GM19043 (cell line): ENCODE measurements around the gene TMEM72.

ENCODE experiments used
- ATAC-seq: cut with Tn5 transposase; IDR thresholded peaks from one replicate; pipeline ENCODE4 v1.9.1; 2021; ENCODE audit warnings: low read depth; ENCODE audit not compliant: unreplicated experiment

The TMEM72 gene

GRCh38 chr10:44888886-44889285, 22.3 kb upstream of the TMEM72 start:
- ATAC-seq, result no peak

DNA sequence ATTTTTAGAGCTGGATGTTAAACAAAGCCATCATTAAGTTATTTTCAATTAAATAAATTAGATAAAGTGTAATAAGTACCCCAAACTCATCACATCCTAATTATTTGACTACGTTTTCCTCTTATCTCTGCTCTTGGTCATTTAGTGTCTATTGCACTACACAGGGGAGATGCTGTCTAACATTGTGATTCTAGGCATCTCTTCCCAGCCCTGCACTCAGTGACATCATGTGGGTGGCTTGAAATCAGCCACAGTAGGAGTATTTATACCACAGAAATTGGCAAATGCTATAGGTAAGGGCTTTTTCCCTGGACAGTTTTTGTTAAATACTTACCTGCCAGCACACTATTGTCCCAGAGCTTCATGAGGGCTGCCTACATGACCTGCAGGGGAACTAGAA, 21.3 kb upstream of the TMEM72 start:
- ATAC-seq, result no peak

- no peak for ATAC-seq
Observed at GRCh38 chr10:44890696-44891563, 20.2 kb upstream of the TMEM72 start.

- ATAC-seq, result no peak
Observed at GRCh38 chr10:44891721-44892120, 19.4 kb upstream of the TMEM72 start.

GRCh38 chr10:44893604-44894468, 17.3 kb upstream of the TMEM72 start:
- no peak for ATAC-seq

GRCh38 chr10:44894691-44895090, 16.4 kb upstream of the TMEM72 start:
- no peak for ATAC-seq

- no peak for ATAC-seq
Observed at GRCh38 chr10:44895280-44895679, 15.9 kb upstream of the TMEM72 start.

DNA sequence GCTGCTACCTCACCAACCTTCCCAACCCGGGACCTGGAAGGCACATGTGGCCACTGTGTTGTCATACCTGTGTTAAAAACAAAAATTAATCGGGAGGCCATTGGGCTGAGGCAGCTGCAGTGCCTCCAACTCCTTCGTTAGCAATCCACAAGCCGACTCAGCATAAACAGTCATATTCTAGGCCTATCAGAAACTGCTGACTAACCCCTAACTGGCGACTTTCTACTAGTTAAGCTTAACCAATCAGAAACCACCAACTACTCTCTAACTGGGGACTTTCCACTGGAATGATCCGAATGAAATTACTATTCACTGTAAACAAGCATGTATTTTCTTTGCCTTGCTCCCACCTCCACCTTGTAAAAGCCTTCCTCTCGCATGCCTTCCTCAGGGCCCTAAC, 14.1 kb upstream of the TMEM72 start:
- no peak for ATAC-seq

DNA sequence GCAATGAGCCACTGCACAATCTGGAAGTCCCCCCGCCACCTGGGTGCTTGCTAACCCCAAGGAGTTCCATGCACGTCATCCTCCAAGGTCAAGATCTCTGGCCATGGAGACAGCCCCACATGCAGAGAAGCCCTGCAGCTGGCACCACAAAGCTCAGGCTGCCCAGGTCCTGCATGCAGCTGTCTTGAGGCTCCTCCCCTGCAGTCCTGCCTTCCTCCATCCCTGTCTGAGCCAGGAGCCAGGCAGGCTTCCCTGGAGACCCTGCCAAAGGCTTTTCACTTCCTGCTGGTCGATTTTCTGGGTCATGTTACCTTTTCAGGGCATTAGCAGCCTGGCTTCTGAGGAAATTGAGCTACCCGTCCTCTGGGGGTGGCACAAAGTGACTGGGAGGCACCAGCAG, 12.5 kb upstream of the TMEM72 start:
- no peak for ATAC-seq

DNA sequence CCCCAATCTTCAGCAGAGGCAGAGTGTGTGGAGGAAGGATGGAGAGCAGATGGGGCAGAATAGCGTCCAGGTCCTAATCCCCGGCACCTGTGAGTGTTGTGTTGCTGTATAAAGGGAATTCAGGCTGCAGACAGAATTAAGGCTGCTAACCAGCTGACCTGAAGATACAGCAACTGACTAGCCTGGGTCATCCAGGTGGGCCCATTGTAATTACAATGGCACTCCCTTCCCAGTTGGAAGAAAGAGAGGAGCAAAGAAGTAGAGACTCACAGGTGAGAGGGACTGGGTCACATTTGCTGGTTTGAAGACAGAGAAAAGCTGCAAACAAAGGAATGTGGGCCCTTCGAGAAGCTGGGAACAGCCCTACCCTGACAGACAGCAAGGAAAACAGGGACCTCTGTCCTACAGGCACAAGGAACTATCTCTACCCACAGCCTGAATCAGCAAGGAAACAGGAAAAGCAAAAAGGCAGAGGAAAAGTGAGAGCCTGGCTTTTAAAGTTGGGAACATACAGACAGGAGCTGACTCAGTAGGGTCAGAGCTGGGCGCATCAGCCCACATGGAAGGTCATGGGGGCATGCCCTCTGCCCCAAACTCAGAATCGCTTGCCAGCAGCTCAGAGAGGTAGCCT, 11.6 kb upstream of the TMEM72 start:
- ATAC-seq, result no peak

DNA sequence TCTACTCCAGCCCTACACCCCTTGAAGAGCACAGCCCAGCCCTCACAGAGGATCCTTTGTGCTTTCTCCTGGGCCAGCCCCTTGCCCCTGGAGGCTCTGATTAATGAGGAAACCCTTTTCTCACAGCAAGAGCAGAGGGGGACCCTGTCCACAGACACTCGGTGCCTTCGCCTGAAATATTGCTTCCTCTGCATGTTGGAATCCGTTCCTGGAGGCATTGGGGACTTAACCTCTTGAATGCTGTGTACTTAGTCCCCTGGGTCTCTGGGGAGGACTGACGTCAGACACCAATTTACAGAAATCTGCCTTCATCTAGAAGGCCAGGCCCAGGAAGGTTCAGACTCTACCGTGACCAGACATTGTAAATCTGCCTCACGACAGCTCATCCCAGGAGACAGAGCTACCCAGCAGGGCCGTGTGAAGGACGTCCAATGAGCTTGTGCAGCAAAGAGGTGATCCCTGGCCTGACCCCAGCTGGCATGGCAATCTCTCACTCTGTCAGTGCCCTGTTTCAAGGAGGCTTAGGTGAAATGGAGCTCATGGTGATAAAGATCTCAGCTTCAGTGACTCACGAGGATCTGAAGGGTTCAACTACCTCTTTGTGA, 8.1 kb upstream of the TMEM72 start:
- ATAC-seq, result no peak

- no peak for ATAC-seq
Observed at GRCh38 chr10:44906486-44906885, 4.7 kb upstream of the TMEM72 start.

DNA sequence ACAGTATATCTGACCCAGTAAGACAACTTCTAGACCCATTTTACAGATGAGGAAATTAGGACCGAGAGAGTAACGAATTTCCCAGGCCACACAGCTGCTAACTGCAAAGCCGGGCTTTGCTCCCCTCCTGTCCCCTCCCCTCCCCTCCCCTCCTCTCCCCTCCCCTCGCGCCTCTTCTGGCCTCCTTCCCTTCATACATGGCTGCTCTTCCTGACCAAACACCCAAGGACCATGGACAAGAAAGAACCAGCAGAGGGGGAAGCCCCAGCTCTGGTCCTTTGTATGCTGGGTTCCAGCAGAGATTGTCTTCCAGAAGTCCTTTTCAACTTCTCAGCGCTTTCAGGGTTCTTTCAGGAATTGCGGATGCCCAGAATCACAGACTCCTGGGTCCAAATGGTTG, 3.6 kb upstream of the TMEM72 start:
- no peak for ATAC-seq

DNA sequence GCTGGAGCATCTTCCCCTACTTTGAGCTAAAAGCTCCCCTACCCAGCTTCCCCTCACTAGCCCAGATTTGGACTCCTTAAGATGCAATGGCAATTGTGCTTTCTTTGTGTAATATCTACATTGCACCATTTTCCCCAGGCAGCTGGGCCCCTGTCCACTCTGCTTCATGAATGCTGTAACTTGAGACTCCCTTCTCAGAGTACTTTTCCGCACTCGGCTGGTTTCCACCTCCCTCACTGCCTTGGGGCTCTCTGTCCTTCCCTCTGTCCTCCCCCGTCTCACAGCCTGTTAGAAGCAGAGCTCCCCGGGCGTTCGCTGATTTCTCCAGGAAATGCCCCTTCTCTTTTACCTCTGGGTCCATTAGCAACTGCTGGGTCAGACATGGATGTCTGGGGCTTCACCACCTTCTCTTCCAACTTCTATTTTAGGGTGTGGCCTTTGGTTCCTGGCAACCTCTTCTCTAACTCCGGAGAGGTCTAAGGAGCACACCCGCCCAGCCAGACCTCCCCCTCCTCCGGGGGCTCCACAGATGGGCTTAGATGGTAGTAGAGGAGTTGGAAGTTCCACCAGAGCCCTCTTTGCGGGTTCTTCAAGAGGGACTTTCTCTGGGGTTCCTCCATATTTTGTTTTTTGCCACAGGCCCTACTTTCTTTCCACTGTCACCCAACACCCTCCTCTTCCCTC, 2.9 kb upstream of the TMEM72 start:
- ATAC-seq, result no peak

DNA sequence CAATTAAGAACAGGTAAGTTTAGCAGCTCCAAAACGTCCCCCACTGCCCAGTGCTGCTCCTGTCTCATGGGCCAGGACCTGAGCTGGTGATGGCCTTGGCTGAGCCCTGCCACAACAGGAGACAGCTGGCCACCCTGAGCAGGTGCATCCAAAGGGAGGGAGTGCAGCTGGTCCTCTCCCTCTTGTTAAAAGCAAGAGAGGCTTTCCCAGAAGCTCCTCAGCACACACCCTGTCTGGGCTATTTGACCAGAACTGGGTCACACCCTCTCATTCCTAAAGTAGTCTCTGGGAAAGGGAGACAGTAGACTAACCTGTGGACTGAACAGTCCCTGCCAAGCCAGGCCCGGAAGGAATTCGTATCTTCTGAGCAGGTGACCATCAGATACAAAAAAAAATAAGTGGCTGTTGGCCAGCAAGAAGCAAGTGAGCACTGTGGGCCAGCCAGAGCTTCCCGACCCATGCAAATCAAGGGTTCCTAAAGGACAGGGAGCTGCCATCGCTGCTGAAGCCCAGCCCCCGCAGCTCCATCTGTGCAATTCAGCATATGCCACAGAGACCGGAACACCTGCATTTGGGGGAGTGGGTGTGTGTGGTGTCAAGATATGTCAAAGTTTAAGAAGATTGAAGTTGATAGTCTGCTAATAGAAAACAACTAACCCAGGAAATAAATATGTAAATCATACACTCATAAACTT, 2.1 kb upstream of the TMEM72 start:
- ATAC-seq, result no peak

- no peak for ATAC-seq
Observed at GRCh38 chr10:44909910-44910309, 1.2 kb upstream of the TMEM72 start.

- no peak for ATAC-seq
Observed at GRCh38 chr10:44910602-44911001, 535 bp upstream of the TMEM72 start.

DNA sequence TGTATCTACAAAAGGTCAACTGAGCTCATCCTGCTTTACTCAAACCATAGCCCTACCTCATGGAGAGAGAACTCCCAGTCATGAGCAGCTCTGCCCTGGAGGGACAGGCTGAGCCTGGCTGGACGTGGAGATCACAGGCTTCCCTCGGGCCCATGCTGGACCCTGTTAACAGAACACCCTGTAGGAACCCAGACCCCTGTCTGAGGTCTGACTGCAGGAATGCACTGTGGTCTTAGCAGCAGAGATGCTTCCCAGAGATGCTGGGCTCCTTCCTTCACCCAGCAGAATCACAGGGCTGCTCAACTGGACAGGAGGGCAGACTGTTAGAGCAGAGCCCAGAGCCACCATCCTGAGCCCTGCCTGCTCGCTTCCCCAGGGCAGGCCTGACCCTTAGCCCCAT, 814 bp downstream of the TMEM72 start:
- ATAC-seq, result no peak

GRCh38 chr10:44913350-44914081, 2.4 kb downstream of the TMEM72 start:
- peak; percentile 46 for ATAC-seq
